ENCODE data around the gene MLLT11. TPM values are rescaled to one million over a fixed set of nuclear protein-coding genes. Genes with fewer than 3 reads are reported as not detected.

The MLLT11 gene
- total and polyA plus RNA-seq, 10 of the 15 experiments (the other 5 are each of a cell fraction or from before 2014, with no cell fraction given) = 6.2 to 27.3 (median 9.2) TPM

GRCh38 chr1:151067185-151067584 is 7.0 kb downstream of the MLLT11 start (continued):
- TF ChIP-seq EZH2 (IDR thresholded peaks at IDR 0.05; ENCODE audit: borderline replicate concordance, control insufficient read depth, low read depth, low read length) = no peak
- no peak for TF ChIP-seq BHLHE40 (IDR thresholded peaks at IDR 0.05; ENCODE audit: borderline replicate concordance in 1 of 2, low read depth in 2 of 2, low read length in 1 of 2)
- TF ChIP-seq BACH1 (IDR thresholded peaks at IDR 0.05; ENCODE audit: borderline replicate concordance) = no peak

DNA sequence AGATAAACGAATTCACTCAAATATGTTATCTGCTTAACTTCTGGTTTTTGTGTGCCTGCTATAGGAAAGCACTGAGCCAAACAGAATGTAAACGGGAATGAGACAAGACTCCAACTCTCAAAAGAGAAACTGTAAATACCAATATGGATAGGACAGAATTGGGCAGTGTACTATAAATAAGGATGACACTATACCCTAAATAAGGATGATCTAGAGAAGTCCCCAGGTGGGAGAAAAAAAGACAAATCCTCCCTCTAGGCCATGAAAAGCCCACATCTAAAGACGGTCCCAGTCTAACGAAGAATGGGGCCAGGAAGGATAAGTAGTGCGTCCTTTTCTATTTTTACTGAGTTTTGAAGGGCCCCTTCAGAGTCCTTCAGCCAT is 8.9 kb downstream of the MLLT11 start:
- no peak overlapping the region for H3K27ac ChIP-seq (ENCODE audit: control insufficient read depth, insufficient read depth)
- no peaks in the 10 kb centered on the region for H4K20me1 ChIP-seq (ENCODE audit: control insufficient read depth, insufficient read depth)
- no peak for ATAC-seq
- H3K27me3 ChIP-seq (replicated peaks in 1 of 2; ENCODE audit: control insufficient read depth in 2 of 2, insufficient read depth in 2 of 2, low read length in 1 of 2) = no peaks in the 10 kb centered on the region
- H3K9ac ChIP-seq (ENCODE audit: control insufficient read depth, insufficient read depth, low read length) = no peak overlapping the region
- ChIA-PET CTCF (interaction anchor here (1.3 to 1.8 kb wide), 2 partner anchors 21 to 31 kb away, joined by 4 to 6 read pairs; partner anchors contain the start of gene C1orf56), RAD21 (ENCODE audit: unreplicated experiment) (no interaction called here), SMC1A (ENCODE audit: uncharacterized antibody, unreplicated experiment) (no interaction called here), POLR2A (interaction anchor here (2.8 kb wide), 1 partner anchor 9 kb away, joined by 38 read pairs; the partner anchor contains the start of genes CDC42SE1 and MLLT11)
- peaks cover 10% of the 10 kb centered on the region for H3K79me2 ChIP-seq (ENCODE audit: control insufficient read depth, insufficient read depth, low read length)
- no peak for FAIRE-seq
- intact Hi-C loops (cut with micrococcal nuclease; ENCODE audit: unreplicated experiment) (no loop called here), in situ Hi-C loops (cut with MboI) (no loop called here)
- peaks cover 8% of the 10 kb centered on the region for H3K4me1 ChIP-seq (ENCODE audit: control insufficient read depth, insufficient read depth, low read length)
- 70% methylated on average over 5 of the region's 5 CpGs for WGBS (ENCODE audit: insufficient coverage, insufficient replicate concordance, low lambda C conversion rate, missing lambda C conversion rate)
- H3K4me3 ChIP-seq = no peak overlapping the region
- BruUV-seq (replicated peaks) = no TSS peak
- H3K9me3 ChIP-seq (replicated peaks; ENCODE audit: control insufficient read depth, insufficient read depth, low read length) = no peaks in the 10 kb centered on the region
- no peak for DNase-seq (ENCODE audit: low read depth, low spot score)
- no peak for TF ChIP-seq ZNF384 (IDR thresholded peaks at IDR 0.05; ENCODE audit: borderline replicate concordance, low read depth, low read length)
- TF ChIP-seq MYC (IDR thresholded peaks at IDR 0.05; ENCODE audit: insufficient read depth, insufficient read length, insufficient replicate concordance, low read length, severe bottlenecking) = no peak
- TF ChIP-seq, protein P1, sequence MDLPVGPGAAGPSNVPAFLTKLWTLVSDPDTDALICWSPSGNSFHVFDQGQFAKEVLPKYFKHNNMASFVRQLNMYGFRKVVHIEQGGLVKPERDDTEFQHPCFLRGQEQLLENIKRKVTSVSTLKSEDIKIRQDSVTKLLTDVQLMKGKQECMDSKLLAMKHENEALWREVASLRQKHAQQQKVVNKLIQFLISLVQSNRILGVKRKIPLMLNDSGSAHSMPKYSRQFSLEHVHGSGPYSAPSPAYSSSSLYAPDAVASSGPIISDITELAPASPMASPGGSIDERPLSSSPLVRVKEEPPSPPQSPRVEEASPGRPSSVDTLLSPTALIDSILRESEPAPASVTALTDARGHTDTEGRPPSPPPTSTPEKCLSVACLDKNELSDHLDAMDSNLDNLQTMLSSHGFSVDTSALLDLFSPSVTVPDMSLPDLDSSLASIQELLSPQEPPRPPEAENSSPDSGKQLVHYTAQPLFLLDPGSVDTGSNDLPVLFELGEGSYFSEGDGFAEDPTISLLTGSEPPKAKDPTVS (IDR thresholded peaks at IDR 0.05; ENCODE audit: low read depth, low read length) = no peak
- no peaks in the 10 kb centered on the region for H3K36me3 ChIP-seq (ENCODE audit: control insufficient read depth in 2 of 2, insufficient read depth in 2 of 2, low read length in 1 of 2)
- peak overlapping the region; percentile 93 for H3K4me2 ChIP-seq (ENCODE audit: control insufficient read depth, insufficient read depth)
- no peak overlapping the region for H2AFZ ChIP-seq (ENCODE audit: control insufficient read depth, low read depth, low read length)

Data from GM12878 (cell line).